Bladder microvascular endothelial cell (primary cell): ENCODE results near the gene TCHP. TPM values are rescaled to one million over a fixed set of nuclear protein-coding genes. Genes with fewer than 3 reads are reported as not detected.

Experiments
- total RNA-seq: library from RNA; depleted of rRNA; stranded (reverse); fragments of >200 nt; gene quantifications from 2 replicates; pipeline ENCODE4 v1.2.3, GENCODE V29; 2014

Gene TCHP, protein sequence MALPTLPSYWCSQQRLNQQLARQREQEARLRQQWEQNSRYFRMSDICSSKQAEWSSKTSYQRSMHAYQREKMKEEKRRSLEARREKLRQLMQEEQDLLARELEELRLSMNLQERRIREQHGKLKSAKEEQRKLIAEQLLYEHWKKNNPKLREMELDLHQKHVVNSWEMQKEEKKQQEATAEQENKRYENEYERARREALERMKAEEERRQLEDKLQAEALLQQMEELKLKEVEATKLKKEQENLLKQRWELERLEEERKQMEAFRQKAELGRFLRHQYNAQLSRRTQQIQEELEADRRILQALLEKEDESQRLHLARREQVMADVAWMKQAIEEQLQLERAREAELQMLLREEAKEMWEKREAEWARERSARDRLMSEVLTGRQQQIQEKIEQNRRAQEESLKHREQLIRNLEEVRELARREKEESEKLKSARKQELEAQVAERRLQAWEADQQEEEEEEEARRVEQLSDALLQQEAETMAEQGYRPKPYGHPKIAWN
- total RNA-seq: 7.1 and 13.3 TPM in 2 replicates

DNA sequence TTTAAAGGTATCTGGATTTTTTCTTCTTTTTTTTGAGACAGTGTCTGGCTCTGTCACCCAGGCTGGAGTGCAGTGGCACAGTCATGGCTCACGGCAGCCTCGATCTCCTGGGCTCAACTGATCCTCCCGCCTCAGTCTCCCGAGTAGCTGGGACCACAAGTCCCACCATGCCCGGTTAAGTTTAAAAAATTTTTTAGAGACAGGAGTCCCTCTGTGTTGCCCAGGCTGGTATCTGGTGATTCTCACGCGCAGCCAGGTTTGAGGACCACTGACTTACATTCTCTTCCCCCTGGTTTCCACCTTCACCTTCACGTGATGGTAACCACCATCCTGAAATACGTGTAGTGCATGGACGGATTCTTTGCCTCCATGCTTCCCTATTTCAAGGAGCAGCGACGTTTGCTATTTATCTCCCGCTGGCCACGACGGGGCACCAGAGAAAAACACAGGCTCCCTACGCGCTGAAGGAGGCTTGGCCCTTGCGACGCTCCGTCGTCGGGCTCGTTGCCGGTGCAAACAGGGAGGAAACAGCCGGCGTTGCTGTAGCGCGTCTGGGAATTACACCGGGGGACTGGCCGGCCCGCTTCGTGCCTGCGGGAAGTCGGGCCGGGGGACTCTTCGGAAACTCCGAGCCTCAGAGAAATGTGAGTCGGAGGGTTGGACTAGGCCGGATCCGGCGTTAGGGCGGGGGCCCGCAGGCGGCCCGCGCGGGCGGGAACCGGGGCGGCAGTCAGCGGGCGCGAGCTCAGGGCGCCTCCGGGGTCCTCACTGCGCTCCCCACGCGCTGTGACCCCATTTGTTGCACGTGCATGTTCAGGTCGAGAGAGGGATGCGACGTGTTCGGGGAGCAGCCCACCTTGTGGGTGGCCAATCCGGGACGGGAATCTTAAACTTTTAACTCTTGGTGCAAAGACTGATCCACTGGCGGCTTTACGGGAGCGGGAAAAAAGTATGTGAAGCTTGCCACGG is at the start of gene TCHP:
TSS of gene TCHP (plus strand) at position 492 of the 969 bp plus-strand sequence. CDS start 2,753 bp downstream, outside the sequence.

DNA sequence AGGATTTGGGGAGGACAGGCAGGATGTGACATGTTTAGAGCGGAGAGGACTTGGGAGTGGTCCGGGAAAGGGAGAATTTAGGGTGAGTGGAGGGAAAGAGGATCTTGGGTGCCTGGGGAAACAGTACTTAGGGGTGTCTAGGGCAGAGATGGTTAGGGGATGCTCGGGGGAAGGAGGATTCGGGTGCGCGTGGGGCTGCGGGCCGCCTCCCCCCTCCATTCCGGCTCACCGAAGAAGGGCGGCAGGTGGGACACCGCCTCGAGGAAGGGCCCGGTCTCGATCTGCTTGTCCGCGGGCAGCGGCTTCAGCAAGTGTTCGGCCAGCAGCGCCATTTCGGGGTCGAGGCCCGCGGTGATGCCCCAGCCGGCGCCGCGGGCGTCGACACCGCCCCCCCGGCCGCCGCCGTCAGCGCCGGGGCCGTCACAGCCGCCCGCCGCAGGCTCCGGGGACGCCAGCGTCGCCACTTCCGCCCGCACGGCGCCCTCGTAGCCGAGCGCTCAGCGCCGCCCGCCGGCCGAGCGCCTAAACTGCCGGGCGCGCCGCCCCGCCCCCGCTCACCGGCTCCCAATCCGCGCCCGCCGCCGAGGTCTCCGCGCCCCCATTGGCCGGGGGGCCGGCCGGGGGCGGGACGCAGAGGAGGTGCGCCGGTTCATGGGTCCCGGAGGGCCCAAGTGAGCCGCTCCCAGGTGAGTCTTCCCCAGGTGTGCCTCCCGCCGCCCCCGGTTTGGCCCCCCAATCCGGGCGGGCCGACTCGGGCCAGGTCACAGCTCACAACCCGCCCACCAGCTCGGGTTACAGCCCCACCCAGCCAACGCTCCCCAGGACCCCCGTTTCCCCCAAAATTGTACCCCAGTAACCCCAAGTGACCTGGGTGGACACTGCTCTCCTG is 19.8 kb upstream of the TCHP start, which contains the start of gene GLTP:
TSS of gene GLTP (minus strand) at position 499 of the 889 bp plus-strand sequence. CDS start at position 332, 167 bp downstream.

Other genes starting within 250 kb of the TCHP start
- gene FAM222A, start 186.4 kb upstream of the TCHP start, total RNA-seq: under 0.01 and 0.25 TPM in 2 replicates
- gene TRPV4, start 66.9 kb upstream of the TCHP start, total RNA-seq: 0.49 and 1.9 TPM in 2 replicates
- 40.6 and 45.8 TPM in 2 replicates for gene GLTP, start 19.7 kb upstream of the TCHP start, total RNA-seq
- gene GIT2, start 96.1 kb downstream of the TCHP start, total RNA-seq: 36.1 and 76.2 TPM in 2 replicates
- gene ANKRD13A, start 99.2 kb downstream of the TCHP start, total RNA-seq: 41.3 and 47.5 TPM in 2 replicates
- gene C12orf76, start 148.2 kb downstream of the TCHP start, total RNA-seq: 9.4 and 20.3 TPM in 2 replicates
- 3.7 and 12.3 TPM in 2 replicates for gene IFT81, start 224.1 kb downstream of the TCHP start, total RNA-seq